Fibroblast of skin of left quadriceps (primary cell): ENCODE measurements around the gene HSD17B14.
"Not testable (repeated sequence)": the region's sequence is repeated elsewhere in the genome, so short reads cannot be mapped to it uniquely, and the experiment has no call there.

Source experiments
- DNase-seq, 2 experiments: peaks; one replicate each; pipeline ENCODE4 v3.0.0-alpha.2; 2013; ENCODE audit warnings: low read depth in 2 of 2

The HSD17B14 gene

GRCh38 chr19:48836089-48837017, at the start of gene HSD17B14:
Gene HSD17B14, minus strand, starts transcription at chr19:48836491. Its CDS starts 80 bp downstream, at chr19:48836411.
- peak; percentile 23 for DNase-seq

GRCh38 chr19:48883726-48884125, 47.4 kb upstream of the HSD17B14 start:
- DNase-seq: no peak

- no peak for DNase-seq
These were observed 45.7 kb upstream of the HSD17B14 start for GRCh38 chr19:48881741-48882657.

- DNase-seq: not testable (repeated sequence)
These were observed 43.4 kb upstream of the HSD17B14 start for GRCh38 chr19:48879696-48880095.

- no peak for DNase-seq
These were observed 42.8 kb upstream of the HSD17B14 start for GRCh38 chr19:48879025-48879637.

GRCh38 chr19:48878196-48879024, 42.1 kb upstream of the HSD17B14 start:
- no peak for DNase-seq

- DNase-seq: no peak
These were observed 41.5 kb upstream of the HSD17B14 start for GRCh38 chr19:48877855-48878195.

GRCh38 chr19:48876043-48876981, 40.0 kb upstream of the HSD17B14 start:
- not testable (repeated sequence) for DNase-seq

GRCh38 chr19:48874303-48875135, 38.2 kb upstream of the HSD17B14 start:
- peak in 1 of 2 experiments; percentile 30 for DNase-seq

GRCh38 chr19:48873476-48874302, 37.4 kb upstream of the HSD17B14 start:
- DNase-seq: no peak

- DNase-seq: peak; percentile 84 to 86
These were observed 36.7 kb upstream of the HSD17B14 start for GRCh38 chr19:48872884-48873475.

- peak; percentile 95 for DNase-seq
These were observed 36.0 kb upstream of the HSD17B14 start, which contains the start of gene PPP1R15A for GRCh38 chr19:48872182-48872883. Gene PPP1R15A, plus strand, starts transcription at chr19:48872421. Its CDS starts 813 bp downstream, at chr19:48873234.

GRCh38 chr19:48871471-48872181, 35.3 kb upstream of the HSD17B14 start:
- DNase-seq: not testable (repeated sequence)

- no peak for DNase-seq
These were observed 33.8 kb upstream of the HSD17B14 start for GRCh38 chr19:48870048-48870447.

- DNase-seq: no peak
These were observed 32.0 kb upstream of the HSD17B14 start, which contains the start of gene PLEKHA4 for GRCh38 chr19:48868114-48868886. Gene PLEKHA4, minus strand, starts transcription at chr19:48868617. Its CDS starts 997 bp downstream, at chr19:48867620.
